MM.1S (cell line): ENCODE measurements around the gene LSR.

Experiments
- CTCF ChIP-seq: fragments of 300-600 bp; sonication (generic); IDR thresholded peaks from 2 replicates; pipeline ENCODE4 v1.5.1; 2016; ENCODE audit warnings: antibody characterized with exemption, low read length, mixed read lengths
- EZH2 ChIP-seq: fragments of 300-600 bp; sonication (generic); optimal IDR thresholded peaks from 2 replicates; pipeline ENCODE3; 2017; ENCODE audit warnings: low read depth, mild to moderate bottlenecking, antibody characterized with exemption, low read length, mixed read lengths
- EZH2phosphoT487 ChIP-seq: fragments of 300-600 bp; sonication (generic); IDR thresholded peaks from 2 replicates; pipeline ENCODE4 v1.6.1; 2018; ENCODE audit warnings: antibody characterized with exemption, low read length

DNA sequence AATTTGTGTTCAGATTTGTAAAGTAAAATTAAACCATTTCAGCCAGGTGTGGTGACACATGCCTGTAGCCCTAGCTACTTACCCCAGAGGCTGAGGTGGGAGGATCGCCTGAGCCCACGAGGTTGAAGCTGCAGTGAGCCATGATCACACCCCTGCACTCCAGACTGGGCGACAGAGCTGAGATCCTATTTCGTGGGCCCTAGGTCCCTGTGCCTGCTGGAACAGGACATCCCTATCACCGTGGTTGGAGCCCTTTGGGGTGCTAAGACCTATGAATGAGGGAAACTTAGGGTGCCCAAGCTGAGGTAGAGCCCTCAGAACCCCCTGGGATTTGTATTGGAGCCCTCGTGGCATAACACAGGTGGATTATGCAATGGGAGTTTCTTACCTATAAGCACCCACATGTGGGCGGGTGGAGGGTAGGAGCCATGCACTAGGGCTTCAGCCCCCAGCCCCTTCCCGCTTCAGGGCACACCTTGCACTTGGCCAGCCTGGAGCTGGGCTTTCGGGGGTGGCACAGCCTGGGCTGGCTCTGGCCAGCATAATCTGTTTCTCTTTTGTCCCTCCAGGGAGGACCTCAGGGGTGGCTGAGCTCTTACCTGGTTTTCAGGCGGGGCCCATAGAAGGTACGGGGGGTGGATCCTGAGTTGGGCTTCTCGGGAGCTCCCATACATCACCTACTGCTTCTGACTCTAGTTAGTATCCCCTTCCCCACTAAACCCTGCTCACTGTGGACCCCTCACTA, 12.7 kb downstream of the LSR start:
- TF ChIP-seq CTCF = no peak
- no peak for TF ChIP-seq EZH2
- no peak for TF ChIP-seq EZH2phosphoT487
